Immature natural killer cell (primary cell): ENCODE results near the gene STUM. TPM values are rescaled to one million over a fixed set of nuclear protein-coding genes. Genes with fewer than 3 reads are reported as not detected.
A peak's percentile ranks its signal among the peaks of the same experiment; 100 is the strongest.

Experiments
- DNase-seq, 3 donors: peaks; one replicate each; pipeline ENCODE4 v3.0.0; 2022; ENCODE audit warnings: mixed read lengths in 1 of 3
- H3K27ac Mint-ChIP-seq, 6 donors: one replicate each; pipeline ENCODE4 v1.8.0; 2020; ENCODE audit warnings: mixed read lengths in 6 of 6, mild to moderate bottlenecking in 5 of 6, inconsistent platforms in 4 of 6, moderate library complexity in 3 of 6
- H3K27me3 Mint-ChIP-seq, 3 donors: one replicate each; pipeline ENCODE4 v1.8.0; 2020 to 2021; ENCODE audit warnings: low read depth in 3 of 3, mild to moderate bottlenecking in 3 of 3, mixed read lengths in 3 of 3, moderate library complexity in 3 of 3, inconsistent platforms in 1 of 3
- H3K36me3 Mint-ChIP-seq, 3 donors: one replicate each; pipeline ENCODE4 v1.8.0; 2020; ENCODE audit warnings: mixed read lengths in 3 of 3, inconsistent platforms in 2 of 3, mild to moderate bottlenecking in 2 of 3
- H3K4me1 Mint-ChIP-seq, 2 donors: one replicate each; pipeline ENCODE4 v1.8.0; 2020; ENCODE audit warnings: inconsistent platforms in 2 of 2, mild to moderate bottlenecking in 2 of 2, mixed read lengths in 2 of 2, moderate library complexity in 1 of 2
- H3K4me3 Mint-ChIP-seq, 5 donors: one replicate each; pipeline ENCODE4 v1.8.0; 2020; ENCODE audit warnings: mild to moderate bottlenecking in 5 of 5, mixed read lengths in 5 of 5, inconsistent platforms in 3 of 5, moderate library complexity in 3 of 5
- H3K9me3 Mint-ChIP-seq, 6 donors: one replicate each; pipeline ENCODE4 v1.8.0; 2020; ENCODE audit warnings: mild to moderate bottlenecking in 6 of 6, mixed read lengths in 6 of 6, inconsistent platforms in 4 of 6, moderate library complexity in 3 of 6
- polyA plus RNA-seq, 3 donors: library from polyadenylated mRNA; unstranded; fragments of 300-500 nt; fragmentation: Illumina TruSeq; gene quantifications; one replicate each; pipeline ENCODE4 v1.2.3, GENCODE V29; 2021

The STUM gene
- polyA plus RNA-seq, 3 donors from 2014 or later, result not detected

DNA sequence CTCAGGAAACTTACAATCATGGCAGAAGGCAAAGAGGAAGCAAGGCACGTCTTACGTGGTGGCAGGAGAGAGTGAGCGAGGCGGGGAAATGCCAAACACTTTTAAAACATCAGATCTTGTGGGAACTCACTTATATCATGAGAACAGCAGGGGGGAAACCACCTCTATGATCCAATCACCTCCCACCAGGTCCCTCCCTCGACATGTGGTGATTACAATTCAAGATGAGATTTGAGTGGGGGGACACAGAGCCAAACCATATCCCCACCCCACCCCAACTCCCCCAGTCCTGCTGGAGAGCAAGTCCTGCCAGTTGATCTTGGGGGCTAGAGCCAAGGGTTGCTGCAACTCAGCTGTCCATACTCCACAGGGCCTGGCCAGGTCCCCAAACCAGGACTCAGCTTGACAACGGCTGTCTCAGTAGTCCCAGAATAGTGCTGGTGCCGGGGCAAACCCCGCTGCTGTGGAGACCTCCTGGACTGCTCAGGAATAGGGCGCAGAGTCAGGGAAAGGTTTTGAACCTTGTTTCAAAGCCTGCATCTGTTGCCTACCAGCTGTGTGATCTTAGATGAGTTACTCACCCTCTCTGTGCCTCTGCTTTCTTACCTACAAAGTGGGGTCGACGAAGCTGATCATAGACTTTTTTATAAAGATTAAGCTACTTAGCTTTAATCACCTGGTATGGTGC lies 79.5 kb downstream of the STUM start:
- H3K4me3 Mint-ChIP-seq, result no peak overlapping the region
- peaks cover 0 to 15% (median 14%) of the 10 kb centered on the region in 3 donors for H3K27me3 Mint-ChIP-seq
- peak overlapping the region in 4 of 6 donors; percentile 17 to 73 (median 51) for H3K27ac Mint-ChIP-seq

DNA sequence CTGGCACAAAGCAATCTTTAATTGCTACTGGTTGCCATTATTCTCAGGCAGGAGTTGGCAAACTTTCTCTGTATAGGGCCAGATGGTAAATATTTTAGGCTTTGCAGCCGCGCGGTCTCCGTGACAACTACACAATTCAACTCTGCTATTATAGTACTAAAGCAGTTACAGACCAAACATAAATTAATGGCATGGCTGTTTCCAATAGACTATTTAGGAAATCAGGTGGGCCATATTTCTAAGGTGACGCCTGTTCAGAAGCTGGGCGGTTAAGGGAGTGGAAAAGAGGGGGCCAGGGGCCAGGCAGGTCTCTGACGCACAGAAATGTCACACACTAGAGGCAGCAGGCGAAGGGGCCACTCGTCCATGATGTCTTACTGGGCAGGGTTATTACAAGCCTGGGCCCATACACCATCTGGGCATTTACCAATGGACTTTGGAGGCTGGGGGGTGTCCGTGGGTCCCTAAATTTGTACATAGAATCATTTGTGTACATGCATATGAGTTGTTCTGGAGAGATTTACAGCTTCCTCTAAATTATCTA lies 80.1 kb downstream of the STUM start:
- Mint-ChIP-seq H3K9me3 (no peaks in the 10 kb centered on the region), H3K27me3 (peaks cover 3 to 18% (median 15%) of the 10 kb centered on the region in 3 donors), H3K36me3 (peaks cover 0 to 16% (median 0%) of the 10 kb centered on the region in 3 donors), H3K27ac (peak overlapping the region in 3 of 6 donors; percentile 5 to 59 (median 17)), H3K4me1 (peaks cover 23 to 27% of the 10 kb centered on the region in 2 donors), H3K4me3 (no peak overlapping the region)
- DNase-seq, result no peak

More for the DNA sequence above, 79.5 kb downstream of the STUM start:
- peaks cover 18 to 21% of the 10 kb centered on the region in 2 donors for H3K4me1 Mint-ChIP-seq
- no peak for DNase-seq
- peaks cover 0 to 16% (median 0%) of the 10 kb centered on the region in 3 donors for H3K36me3 Mint-ChIP-seq
- H3K9me3 Mint-ChIP-seq, result no peaks in the 10 kb centered on the region

DNA sequence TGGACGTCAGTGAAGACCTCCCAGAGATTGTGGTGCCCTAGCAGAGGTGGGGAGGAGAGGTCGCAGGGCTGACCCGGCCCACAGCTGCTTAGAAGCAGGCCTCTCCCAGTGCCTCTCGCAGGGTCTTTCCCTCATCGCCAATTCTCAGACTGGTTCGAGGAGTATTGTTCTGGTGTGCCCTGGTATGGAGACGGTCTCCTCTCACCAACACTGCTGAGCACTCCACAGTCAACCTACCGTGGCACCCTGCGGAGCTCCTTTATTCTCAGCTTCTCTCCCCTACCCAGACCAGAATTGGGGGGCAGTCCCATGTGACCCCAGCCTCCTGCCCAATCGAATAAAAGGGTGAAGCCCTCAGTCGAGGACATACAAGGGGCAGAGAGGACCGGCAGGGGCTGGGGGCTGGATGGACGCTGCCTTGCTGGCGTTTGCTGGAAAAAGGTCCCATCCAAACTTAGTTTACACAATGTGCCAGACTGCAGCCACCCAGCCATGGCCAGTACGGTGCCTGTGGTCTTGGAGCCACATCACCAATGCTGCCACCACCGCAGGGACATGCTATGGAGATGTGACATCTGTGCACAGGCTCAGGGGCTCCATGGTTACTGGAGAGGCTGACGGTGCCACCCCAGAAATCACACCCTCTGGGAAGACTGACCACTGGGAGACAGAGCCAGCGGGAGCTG lies 80.8 kb downstream of the STUM start:
- Mint-ChIP-seq H3K9me3 (no peaks in the 10 kb centered on the region), H3K27ac (peak overlapping the region in 2 of 6 donors; percentile 5 to 38), H3K27me3 (peaks cover 3 to 18% (median 15%) of the 10 kb centered on the region in 3 donors), H3K4me1 (peaks cover 26 to 31% of the 10 kb centered on the region in 2 donors), H3K36me3 (peaks cover 0 to 16% (median 2%) of the 10 kb centered on the region in 3 donors), H3K4me3 (no peak overlapping the region)
- no peak for DNase-seq

DNA sequence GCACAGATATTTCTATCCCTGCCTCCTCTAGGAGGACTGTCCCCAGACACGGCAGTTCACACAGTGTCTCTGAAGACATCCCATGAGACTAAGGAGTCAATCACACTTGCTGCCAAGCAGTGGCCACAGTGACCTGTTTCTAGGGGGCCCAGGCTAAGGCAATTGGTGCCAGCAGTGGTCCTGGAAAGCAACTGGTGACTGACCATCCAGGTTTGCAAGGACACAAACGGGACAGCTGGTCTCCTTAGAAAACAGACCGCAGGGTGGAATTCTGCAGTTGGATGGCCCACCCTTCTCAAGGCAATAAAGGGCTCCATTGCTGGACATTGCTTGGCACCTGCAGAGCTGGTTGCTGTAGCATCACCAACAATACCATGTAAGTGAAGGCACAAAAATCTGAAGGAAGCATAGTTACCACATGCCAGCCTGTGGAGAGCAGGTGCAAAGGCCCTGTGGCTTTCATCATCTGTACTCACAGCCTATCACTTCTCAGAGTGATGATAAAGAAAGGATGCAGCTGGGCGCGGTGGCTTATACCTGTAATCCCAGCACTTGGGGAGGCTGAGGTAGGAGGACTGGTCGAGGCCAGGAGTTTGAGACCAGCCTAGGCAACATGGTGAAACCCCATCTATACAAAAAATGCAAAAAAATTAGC lies 81.5 kb downstream of the STUM start:
- Mint-ChIP-seq H3K27ac (no peak overlapping the region), H3K9me3 (no peaks in the 10 kb centered on the region), H3K36me3 (peaks cover 0 to 16% (median 4%) of the 10 kb centered on the region in 3 donors), H3K4me1 (peaks cover 27 to 34% of the 10 kb centered on the region in 2 donors), H3K27me3 (peaks cover 3 to 18% (median 12%) of the 10 kb centered on the region in 3 donors), H3K4me3 (no peak overlapping the region)
- DNase-seq, result no peak

DNA sequence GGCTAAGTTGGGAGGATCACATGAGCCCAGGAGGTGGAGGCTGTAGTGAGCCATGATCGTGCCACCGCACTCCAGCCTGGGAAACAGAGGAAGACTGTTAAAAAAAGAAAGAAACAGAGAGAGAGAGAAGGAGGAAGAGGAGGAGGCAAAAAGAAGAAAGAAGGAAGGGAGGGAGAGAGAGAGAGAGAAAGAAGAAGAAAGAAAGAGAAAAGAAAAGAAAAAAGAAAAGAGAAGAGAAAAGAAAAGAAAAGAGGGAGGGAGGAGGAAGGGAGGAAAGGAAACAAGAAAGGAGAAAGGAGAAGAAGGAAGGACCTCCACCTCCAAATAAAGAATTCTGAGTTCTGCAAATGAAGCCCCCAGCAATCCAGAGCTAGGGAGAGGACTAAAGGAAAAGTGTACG lies 82.0 kb downstream of the STUM start:
- Mint-ChIP-seq H3K9me3 (no peaks in the 10 kb centered on the region), H3K27me3 (peaks cover 3 to 13% (median 11%) of the 10 kb centered on the region in 3 donors)
- no peak for DNase-seq

DNA sequence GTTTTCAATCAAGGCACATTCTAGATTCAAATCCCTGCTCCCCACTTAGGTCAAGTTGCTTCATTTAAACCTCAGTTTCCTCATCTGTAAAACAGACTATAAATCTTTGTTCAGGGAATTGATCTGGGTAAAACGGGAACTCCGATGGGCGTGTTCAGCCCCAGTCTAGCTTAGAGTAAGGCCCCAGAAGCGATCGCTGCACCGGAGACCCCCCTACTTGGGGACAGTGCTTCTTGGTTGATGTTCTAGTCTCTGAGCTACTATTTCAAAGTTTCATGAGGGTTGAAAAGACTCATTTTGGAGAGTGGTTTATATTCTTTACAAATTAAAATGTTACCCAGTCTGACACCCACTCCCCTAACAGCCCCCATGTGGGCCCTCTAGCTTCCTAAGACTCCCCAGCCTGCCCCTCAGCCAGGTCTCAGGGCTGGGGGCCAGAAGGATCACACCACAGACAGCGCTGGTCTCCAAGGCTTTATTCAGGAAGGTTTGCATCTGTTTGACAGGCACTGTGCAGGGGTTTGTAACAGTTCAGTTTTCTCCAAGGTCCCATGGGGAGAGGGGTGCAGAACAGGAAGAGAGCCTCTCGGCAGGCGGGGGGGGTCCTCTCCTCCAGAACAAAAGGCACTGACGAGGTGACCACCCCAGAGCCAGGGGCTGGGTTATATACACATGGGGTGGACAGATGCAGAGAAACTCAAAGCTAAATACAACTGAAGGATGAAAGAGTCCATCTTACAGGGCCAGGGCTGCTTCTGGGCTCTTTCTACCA lies 82.9 kb downstream of the STUM start:
- no peak overlapping the region for H3K4me3 Mint-ChIP-seq
- H3K9me3 Mint-ChIP-seq, result no peaks in the 10 kb centered on the region
- H3K27ac Mint-ChIP-seq, result peak overlapping the region; percentile 18 to 69 (median 58)
- H3K36me3 Mint-ChIP-seq, result peaks cover 0 to 16% (median 4%) of the 10 kb centered on the region in 3 donors
- DNase-seq, result no peak
- H3K4me1 Mint-ChIP-seq, result peaks cover 26 to 34% of the 10 kb centered on the region in 2 donors
- H3K27me3 Mint-ChIP-seq, result peaks cover 3 to 10% (median 8%) of the 10 kb centered on the region in 3 donors

More for the DNA sequence above, 82.0 kb downstream of the STUM start:
- H3K4me1 Mint-ChIP-seq, result peaks cover 31 to 39% of the 10 kb centered on the region in 2 donors
- no peak overlapping the region for H3K4me3 Mint-ChIP-seq
- peaks cover 0 to 16% (median 4%) of the 10 kb centered on the region in 3 donors for H3K36me3 Mint-ChIP-seq
- peak overlapping the region in 5 of 6 donors; percentile 10 to 71 (median 49) for H3K27ac Mint-ChIP-seq

DNA sequence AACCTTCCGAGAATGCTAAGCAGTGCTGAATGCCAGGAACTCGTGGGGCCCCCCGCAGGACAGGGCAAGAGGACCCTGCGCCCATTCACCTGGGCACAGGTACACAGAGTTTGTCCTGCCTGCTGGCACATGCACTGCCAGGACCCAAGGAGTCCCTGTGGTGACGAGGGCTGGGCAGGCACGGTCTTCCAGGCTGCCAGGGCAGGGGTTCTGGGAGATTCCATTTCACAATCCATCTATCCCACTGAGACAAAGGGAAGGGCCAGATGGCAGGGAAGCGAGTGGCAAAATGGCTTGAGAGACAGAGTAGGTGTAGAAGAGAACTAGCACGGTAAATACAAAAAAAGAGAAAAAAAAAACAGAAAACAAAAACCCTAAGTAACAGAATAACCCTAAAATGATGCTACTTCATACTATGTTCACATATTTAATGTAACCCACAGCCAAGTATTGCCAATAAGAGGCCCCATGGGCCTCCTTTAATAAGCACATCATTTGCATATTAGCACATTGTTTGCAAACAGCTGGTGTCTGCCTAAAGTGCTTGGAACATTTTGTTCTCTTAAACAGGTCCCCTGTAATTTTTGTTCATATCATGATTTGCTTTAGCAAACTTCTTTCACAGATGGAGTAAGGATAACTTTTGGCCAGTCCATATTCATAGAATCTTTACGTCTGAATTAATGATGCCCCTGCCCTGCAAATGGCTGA lies 83.8 kb downstream of the STUM start:
- Mint-ChIP-seq H3K9me3 (no peaks in the 10 kb centered on the region), H3K27me3 (peaks cover 3 to 10% (median 6%) of the 10 kb centered on the region in 3 donors), H3K27ac (peak overlapping the region; percentile 36 to 89 (median 70)), H3K4me3 (no peak overlapping the region), H3K4me1 (peaks cover 24 to 35% of the 10 kb centered on the region in 2 donors), H3K36me3 (peaks cover 3 to 24% (median 10%) of the 10 kb centered on the region in 3 donors)
- no peak for DNase-seq

DNA sequence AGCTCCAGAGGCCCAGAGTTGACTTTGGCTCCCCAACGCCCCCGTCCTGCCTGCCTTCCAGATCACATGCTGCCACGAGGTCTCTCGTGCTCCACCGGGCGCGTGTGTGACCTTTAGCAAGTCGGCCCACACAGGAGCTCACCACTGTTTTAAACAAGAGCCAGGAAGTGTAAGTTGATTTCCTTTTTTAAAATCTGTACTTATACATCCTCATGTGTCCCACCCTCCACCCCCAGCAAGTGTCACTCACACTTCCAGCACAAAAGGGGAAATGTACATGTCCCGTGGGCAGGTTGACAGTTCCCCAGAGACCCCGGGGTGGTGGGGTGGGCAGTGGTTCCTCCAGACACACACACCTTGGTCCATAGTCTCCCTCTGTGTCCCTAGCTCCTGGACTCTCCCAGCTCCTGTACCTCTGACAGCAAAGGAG lies 84.4 kb downstream of the STUM start:
- H3K9me3 Mint-ChIP-seq, result no peaks in the 10 kb centered on the region
- peaks cover 3 to 10% (median 6%) of the 10 kb centered on the region in 3 donors for H3K27me3 Mint-ChIP-seq
- DNase-seq, result no peak
- H3K27ac Mint-ChIP-seq, result peak overlapping the region; percentile 36 to 89 (median 70)
- no peak overlapping the region for H3K4me3 Mint-ChIP-seq
- peaks cover 3 to 24% (median 10%) of the 10 kb centered on the region in 3 donors for H3K36me3 Mint-ChIP-seq
- H3K4me1 Mint-ChIP-seq, result peaks cover 23 to 35% of the 10 kb centered on the region in 2 donors

DNA sequence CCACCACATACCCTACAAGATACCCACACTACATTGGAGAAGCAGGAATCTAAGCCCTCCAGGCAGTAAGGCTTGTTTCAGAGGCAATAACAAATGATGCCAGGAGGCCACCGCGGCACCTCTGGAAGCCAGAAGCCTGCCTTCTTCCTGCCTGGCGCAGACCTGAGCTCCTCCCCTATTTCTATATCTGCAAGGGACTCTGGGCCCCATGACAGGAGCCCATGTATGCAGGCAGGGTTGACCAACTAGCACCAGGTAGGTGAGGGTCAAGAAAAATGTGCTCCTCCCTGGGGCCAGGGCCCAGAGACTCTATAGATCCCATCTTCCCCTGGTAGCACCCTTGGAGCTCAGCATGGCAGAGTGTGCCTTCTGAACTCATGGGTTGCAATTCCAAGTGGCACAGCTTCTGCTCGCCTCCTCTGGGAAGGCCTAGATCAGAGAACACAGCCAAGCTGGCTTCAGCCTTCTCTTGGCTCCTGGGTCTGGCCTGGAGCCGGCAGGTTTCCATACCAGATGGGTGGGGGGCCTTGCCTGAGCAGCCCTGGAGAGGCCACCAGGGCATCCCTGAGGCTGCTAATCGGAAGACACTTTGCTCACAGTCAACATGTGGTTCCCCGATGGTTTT lies 85.1 kb downstream of the STUM start:
- peak overlapping the region; percentile 30 to 89 (median 66) for H3K27ac Mint-ChIP-seq
- H3K27me3 Mint-ChIP-seq, result peaks cover 3 to 8% (median 6%) of the 10 kb centered on the region in 3 donors
- H3K4me1 Mint-ChIP-seq, result peaks cover 23 to 35% of the 10 kb centered on the region in 2 donors
- no peak for DNase-seq
- no peak overlapping the region for H3K4me3 Mint-ChIP-seq
- peaks cover 3 to 27% (median 10%) of the 10 kb centered on the region in 3 donors for H3K36me3 Mint-ChIP-seq
- H3K9me3 Mint-ChIP-seq, result no peaks in the 10 kb centered on the region

DNA sequence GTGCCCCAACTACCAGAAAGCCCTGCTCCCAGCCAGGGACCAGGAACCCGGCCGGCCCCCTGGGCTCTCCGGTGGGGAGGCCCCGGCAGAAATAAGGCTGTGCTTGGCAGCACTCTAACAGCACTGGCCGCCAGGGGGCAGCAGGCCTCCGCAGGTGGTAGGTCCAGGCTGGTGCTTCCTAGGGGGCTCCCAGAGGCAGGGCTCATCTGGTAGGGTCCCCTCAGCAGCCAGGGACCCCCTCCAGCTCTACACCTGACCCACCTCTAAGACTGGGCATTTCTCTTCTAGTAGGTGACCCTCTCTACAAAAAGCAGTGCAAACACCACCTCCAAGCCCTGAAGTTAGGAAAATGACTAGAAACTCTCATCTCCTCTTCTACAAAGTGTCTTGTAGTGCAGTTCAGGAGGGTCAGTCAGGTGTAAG lies 85.6 kb downstream of the STUM start:
- DNase-seq, result peak; percentile 77 to 79 (median 77)
- peaks cover 23 to 35% of the 10 kb centered on the region in 2 donors for H3K4me1 Mint-ChIP-seq

DNA sequence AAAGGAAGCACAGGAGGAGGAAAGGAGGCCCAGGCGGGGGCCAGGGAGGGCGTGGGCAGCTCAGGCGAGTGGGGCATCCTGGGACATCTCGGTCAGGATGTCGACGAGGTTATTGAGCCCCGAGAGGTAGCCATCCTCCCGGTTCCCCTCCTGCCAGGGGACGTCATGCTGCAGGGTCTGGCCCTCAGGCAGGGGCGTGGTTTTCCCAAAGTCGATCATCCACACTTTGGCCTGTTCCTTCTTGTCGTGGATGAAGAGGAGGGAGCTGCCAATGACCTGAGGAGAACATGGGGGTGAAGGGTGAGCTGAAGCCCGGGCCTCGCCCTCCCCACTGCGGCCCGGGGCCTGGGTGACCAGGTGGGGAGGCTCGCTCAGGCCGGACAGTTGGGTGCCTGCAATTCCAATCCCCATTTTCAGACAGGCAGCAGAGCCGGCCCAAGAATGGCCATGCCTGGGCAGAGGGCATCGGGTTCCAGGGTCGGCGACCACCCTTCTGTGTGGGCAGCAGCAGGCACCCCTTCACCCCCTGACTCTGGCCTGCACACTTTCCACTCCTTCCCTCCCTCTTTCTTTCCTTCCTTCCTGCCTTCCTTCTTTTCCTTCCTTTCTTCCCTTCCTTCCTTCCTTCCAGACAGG lies 86.2 kb downstream of the STUM start:
- Mint-ChIP-seq H3K4me3 (peak overlapping the region in 1 of 5 donors; percentile 36), H3K27ac (peak overlapping the region; percentile 68 to 92 (median 86)), H3K36me3 (peaks cover 3 to 25% (median 10%) of the 10 kb centered on the region in 3 donors), H3K27me3 (peaks cover 3 to 9% (median 6%) of the 10 kb centered on the region in 3 donors), H3K4me1 (peaks cover 23 to 35% of the 10 kb centered on the region in 2 donors), H3K9me3 (no peaks in the 10 kb centered on the region)
- no peak for DNase-seq

More for the DNA sequence above, 85.6 kb downstream of the STUM start:
- Mint-ChIP-seq H3K4me3 (no peak overlapping the region), H3K27me3 (peaks cover 3 to 9% (median 6%) of the 10 kb centered on the region in 3 donors), H3K9me3 (no peaks in the 10 kb centered on the region), H3K36me3 (peaks cover 3 to 27% (median 10%) of the 10 kb centered on the region in 3 donors), H3K27ac (peak overlapping the region; percentile 1 to 92 (median 77))
